NCI-H1105 treated with DMSO at 0.1 percent for 48 hours (cell line): Measurements from ENCODE around the gene KANK4.

Source experiments
- DNase-seq: peaks from one replicate; lab custom pipeline; 2025; lab: John Stamatoyannopoulos, UW

Gene KANK4

DNA sequence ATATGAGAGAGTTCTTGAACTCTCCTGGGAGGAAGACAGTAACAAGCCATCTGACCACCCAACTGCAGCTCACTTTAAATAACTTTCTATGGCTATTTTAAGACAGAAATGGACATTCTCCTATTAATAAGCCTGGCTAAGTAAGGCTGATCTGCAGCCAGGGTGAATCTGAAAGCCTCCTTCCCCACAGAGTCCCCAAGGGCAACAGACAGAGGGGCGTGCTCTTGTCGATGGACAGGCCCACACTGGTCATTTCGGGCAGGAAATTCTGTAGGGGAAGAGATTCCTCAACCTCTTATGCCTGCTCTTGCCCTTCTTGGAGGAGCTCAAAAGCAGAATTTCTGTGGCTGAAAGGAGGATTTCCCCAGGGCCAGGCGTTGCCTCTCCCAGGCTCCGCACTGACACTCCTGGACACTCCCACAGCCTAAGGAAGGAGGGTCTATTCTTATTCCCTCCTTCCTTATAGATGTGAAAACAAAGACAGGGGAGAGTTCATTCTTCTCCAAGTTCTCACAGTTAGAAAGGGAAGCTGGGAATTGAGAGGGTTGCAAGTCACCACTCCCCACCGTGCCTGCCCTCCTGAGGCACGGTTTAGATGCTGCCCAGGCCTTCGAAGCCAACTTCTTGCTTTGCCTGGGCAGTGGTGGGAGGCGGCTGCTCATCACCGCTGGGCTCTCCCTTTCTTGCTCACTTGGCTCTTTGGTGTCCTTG is 17.9 kb upstream of the KANK4 start:
- no peak for DNase-seq

DNA sequence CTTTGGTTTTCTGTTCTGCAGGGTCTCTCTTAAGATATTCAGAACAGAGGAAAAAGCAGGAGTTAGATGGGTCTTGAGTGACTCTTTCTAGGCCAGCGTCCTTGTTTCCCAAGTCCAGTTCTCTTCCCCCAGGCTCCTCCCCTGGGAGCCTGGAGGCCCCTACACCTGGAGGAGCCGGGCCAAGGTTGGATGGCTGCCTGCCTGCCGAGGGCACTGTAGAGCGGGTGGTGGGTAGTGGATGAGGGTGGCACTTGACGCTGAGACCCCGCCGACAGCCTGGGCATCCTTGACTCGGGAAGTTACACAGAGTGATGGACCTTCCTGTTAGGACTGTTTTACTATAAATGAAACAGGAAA is 17.4 kb upstream of the KANK4 start:
- no peak for DNase-seq

DNA sequence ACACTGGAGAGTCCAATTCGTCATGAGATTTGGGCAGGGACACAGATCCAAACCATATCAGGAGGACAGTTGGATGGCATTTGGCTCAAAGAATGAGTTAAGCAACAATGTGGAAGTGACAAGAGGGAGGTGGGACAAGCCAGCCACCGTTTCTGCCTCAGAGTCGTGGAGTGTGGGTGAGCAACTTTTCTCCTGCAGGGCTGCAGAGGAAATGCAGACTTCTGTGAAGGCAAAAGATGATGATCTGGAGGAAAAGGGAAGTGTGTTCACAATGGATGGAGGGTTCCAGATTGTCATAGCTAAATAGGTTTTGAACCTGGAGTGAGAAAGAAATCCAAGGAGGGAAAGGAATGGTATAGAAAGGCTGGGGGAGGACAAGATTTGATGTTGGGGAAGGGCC is 16.4 kb upstream of the KANK4 start:
- DNase-seq, result no peak

DNA sequence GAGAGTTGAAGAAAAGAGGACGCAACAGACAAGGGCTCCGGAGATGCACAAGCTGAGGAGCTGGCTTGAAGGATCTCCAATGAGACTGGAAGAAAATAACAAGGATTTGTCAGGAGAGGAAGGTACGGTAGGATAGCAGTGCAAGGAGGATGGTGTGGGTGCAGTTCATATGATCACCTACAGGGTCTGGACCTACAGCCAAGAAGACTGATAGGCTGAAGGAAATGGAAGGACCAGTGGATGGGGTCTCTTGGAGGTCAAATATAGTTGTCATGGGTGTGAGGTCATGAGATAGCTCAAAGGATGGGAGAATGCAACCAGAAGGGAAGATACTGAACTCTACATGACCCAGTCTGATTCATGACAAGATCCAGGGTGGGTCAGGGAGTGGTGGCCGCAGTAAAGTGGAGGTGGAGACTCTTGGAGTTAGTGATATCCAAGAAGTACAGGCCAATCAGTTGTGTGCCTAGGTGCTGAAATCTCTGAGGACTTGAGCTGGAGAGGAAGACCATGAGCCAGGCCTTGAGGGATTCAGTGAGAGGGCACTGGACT is 15.3 kb upstream of the KANK4 start:
- no peak for DNase-seq

DNA sequence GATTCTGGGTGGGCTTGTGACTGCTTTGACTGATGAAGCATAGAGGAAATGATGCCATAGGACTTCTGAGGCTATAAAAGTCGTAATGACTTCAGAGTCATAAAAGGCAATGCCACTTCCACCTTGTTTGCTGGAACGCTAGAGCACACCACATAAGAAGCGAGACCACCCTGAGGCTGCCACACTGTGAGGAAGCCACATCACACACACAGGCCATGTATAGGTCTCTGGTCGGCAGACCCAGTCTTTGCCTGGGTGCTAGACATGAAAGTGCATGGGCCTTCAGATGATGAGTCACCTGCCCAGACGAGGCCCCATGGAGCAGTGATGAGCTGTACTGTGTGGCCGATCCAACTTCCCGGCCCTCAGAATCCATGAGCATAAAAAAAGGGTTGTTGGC is 14.2 kb upstream of the KANK4 start:
- DNase-seq, result no peak

DNA sequence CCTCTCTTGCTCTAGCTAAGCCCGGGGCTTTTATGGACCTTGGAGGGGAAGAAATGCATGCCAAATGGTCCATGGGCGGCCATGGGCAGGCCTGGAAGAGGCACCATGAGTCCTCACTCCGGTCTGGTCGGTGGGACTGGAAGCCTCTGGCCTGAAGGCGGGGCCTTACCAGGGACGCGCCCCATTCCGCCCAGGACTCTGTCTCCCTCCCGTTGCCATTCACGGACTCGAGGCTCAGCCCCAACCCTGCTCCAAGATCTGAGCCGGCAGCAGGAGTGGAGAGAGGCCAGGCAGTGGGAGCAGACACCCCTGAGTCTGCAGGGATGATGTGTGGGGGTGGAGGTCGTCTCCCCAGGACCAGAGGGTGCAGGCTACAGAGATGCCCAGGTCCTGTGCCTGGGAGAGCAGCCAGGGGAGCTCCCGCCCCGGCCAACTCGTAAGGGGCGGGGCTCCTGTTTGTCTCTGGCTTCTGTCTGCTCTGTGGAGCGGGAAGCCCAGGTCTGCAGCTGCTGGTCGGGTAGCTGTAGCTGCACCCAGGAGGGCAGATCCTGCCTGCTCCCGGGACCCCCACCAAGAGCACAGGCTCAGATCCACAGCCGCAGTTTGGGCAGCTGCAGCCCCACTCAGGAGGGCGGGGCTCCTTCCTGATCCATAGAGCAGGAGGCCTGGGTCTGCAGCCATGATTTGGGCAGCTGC is 8.3 kb upstream of the KANK4 start:
- DNase-seq, result no peak

DNA sequence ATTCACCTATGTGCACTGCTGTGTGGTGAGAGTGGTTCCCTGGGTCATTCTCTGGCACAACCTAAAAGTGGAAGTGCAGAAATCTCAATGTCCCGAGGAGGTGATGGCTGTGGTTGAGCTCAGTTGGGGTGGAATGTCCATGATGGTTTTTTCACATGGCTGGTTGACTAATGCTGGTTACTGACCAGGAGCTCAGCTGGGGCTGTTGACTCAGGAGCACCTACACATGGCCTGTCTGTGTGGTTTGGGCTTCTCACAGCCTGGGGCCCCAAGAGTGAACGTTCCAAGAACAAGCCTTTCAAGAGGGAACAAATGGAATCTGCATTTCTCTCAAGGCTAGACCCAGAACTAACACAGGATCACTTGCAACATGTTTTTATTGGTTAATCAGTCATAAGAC is 6.4 kb upstream of the KANK4 start:
- DNase-seq, result no peak

DNA sequence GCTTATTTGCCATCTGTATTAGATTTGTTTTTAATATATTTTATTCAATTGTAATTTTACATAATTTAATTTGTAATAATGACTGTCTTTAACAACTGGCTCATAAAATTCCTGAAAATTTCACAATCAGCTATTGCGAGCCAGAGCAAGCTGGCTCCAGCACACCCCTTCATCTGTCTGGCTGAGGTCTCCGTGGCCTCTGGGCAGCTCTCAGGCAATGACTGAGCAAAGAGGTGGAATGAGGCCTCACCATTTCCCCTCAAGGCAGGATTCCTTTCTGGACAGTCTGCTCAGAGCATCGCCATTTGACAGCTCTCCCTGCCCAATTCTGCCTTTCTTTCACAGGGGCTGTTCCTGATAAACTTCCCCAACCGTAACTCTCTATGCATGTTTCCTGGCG is 5.8 kb upstream of the KANK4 start:
- DNase-seq, result no peak

DNA sequence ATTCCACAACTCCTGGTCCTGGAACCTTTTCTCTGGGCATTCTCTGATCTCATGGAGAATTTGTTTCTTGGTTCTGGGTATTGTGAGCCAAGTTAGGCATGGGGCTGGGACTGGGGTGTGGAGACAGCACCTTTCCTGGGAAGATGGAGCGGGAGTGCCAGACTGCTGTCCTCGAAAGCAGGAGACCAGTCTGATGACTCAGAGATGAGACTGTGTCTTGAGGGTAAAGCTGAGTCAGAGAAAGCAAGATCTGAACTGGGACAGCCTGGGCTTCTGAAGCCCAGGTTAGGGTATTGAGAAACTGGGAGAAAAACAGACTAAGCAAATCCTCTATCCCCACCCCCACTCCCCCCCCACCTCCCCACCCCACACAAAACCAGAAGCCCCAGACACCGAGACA is 2.2 kb upstream of the KANK4 start:
- no peak for DNase-seq

DNA sequence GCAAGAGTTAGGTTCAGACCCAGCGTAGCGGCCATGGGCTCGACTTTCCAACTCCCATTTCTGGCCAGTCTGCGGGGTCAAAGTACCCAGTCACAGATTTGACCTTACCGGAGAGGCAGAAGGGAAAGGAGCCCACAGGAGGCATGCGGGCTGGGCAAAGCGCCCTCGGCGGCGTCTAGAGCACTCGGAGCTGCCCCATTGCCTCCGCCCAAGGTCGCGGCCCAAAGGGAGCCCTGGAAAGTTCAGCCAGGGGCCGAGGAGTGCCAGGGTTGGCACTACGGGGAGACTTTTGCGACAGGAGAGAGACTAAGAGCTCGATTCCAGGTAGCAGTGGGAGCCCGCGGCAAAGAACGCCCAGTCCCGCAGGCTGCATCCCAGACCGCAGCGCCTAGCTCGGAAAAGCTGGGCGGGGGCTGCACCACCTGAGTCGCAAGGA is 896 bp downstream of the KANK4 start:
- no peak for DNase-seq

DNA sequence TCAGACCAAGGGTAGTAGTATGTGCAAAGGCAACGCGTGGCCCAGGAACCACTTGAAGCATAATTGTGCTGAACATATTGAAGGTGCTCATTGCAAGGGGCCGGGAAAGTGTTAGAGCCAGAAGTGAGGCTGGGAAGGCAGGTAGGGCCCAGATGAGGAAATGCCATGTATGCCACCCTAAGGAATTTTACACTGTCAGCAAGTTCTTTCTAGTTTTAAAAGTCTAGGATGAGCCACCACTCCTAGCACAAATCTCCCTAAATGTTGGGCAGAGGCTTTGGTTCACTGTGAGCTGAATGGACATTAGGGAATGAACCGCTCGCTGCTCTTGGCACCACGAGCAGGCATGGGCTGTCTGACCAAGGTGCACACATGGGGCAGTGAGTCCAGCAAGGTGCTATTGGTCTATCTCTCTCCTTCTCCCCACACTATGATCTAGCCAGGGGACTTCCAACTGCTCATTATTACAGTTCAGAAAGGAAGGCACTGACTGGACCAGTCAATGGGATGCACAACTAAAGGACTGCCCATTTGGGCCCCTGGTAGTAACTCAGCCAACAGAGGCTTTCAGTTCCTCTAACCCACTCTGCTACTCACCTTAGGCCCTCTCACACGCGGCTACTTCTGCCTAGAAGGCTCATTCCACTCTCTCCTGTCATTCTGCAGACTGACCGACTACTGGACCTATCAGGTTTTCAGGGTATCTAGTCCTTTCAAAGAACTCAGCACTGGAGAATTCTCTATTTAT is 2.0 kb downstream of the KANK4 start:
- no peak for DNase-seq

DNA sequence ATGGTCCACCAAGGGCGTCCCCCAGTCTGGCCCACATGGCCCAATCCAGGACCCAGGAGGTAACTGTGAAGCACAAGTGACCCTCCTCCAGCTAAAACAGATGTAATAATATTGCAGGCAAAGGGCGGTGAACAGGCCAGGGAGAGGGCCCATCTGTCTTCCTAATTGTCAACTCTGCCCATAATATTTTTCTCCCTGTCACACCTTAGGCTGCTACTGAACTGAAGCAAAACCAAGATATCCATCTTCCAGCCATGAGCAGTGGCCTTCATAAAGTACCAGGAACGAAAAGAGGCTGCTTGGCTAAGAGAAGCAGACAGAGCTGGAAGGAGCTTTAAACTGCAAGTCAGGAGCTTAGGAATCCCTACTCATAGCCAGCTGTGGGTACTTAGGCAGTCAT is 3.1 kb downstream of the KANK4 start:
- DNase-seq, result no peak

DNA sequence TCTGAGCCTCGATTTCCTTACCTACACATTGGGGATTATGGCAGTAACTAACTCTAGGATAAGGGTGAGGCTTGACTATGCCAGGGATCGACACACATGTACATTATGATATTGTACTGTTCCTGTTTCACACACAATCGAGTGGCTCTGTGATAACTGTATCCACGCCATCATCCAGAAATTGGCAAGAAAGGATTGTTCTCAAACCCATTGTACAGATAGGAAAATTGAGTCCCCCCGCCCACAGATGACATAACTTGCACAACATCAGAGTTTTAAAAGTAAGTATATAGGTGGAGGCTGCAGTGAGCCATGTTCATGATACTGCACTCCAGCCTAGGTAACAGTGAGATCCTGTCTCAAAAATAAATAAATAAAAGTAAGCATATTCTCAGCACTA is 3.8 kb downstream of the KANK4 start:
- no peak for DNase-seq

DNA sequence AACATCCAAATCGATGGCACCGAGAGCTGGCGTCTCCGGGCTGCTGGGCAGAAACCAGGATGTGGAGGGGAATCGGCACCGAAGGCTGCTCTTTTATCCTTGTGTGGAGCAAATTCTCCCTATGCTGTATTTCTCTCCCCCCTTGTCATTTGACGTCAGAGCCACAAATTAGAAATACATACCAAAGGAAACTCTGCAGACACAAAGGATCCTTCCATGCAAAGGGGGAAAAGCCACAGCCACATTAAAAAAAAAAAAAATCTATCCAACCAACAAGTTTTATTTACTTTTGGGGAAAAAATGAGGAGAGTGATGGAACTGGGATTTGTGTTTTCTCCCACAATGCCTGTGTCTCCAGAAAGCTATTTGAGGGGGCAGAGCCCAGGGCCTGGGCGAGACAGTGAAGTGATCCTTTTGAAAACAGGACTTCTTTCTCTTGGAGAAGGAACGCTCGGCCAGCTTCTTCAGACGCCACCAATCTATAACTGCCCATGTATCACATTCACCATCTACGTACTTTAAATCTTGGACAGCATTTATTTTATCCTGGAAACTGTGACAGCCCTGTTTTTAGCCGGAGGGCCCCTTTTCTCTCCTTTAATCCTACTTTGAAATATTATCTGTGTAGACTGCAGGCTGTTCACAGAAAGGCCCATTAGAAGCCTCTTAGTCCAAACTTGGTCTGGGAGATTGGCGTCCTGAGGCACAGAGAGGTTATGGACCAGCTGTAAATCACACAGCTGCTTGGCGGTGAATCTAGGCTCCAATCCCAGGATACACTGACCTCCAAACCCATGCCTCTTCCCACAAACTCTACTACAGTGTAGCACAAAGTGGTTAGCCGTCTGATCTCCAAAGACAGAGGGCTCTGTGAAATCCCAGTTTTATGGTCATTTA is 4.5 kb downstream of the KANK4 start:
- DNase-seq, result no peak

DNA sequence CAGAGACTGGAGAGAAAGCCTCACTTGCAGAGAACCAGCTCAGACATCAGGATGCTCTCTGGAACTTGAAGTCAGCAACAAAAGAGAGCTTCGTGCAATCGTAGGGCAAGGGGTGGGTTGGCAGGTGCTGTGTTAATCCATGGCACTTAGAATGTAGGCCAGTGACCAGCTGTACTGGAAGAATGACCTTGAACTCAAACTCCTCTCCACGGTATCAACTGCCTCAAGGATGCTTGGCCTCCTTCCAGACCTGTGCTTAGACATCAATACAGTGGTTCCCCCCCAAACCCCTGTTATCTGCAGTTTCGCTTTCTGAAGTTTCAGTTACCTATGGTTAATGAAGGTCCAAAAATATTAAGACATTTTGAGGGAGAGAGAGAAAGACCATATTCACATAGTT is 6.5 kb downstream of the KANK4 start:
- peak; percentile 28 for DNase-seq

DNA sequence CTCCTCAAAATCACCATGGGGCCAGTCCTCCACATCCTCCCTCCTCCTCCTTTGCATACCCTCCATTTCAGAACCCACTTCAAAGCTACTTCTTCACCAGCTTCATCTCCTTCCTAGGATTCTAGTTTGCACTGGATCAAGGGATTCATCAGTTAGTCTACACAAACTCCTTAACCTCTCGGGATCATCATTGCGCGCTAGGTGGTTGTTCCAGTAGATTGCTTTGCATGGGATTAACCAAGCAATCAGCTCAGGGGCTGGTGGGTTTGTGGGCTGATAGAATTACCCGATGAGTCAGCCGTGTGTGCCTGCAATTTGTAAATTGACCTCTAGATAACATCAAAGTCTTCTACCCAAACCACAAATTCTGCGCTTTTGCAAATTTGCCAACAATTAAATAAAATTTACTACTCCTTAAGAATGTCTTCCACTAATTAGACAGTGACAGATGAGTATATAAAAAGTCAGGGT is 7.7 kb downstream of the KANK4 start:
- DNase-seq, result no peak

DNA sequence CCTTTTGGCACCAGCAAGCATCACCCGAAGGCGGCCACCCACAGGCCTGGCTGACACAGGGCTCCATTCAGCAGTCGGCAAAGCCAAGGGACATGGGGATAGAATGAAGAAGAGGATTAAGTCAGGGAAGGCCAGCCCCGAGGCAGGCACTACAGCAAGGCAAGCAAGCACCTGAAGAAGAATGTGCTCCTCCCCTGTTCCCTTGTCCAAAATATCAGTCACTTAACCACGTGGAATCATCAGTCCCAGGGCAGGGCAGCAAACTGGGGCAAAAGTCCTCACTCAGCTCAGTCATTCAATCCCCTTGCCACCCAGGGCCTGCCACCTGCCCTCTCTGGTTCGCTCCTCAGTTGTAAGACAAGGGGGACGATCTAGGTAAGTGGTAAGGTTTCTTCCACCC is 9.3 kb downstream of the KANK4 start:
- DNase-seq, result no peak

DNA sequence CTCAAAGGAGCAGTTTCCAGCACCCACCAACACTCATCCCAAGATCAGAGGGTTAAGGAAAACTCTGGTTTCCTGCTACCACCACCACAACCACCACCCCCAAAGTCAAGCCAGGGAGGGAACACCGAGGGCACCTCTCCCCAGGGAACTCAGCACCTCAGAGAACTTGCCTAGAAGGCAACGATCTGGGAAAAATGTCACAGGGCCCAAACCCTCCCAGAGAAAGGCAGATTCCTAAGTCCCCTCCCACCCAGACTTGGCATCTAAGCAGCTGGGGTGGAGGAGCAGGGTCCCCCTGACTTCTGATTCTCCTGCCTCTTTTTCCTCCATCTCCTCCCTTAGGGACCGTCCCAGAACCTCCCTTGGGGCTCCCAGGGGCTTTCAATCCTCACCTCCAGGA is 10.6 kb downstream of the KANK4 start:
- DNase-seq, result no peak

DNA sequence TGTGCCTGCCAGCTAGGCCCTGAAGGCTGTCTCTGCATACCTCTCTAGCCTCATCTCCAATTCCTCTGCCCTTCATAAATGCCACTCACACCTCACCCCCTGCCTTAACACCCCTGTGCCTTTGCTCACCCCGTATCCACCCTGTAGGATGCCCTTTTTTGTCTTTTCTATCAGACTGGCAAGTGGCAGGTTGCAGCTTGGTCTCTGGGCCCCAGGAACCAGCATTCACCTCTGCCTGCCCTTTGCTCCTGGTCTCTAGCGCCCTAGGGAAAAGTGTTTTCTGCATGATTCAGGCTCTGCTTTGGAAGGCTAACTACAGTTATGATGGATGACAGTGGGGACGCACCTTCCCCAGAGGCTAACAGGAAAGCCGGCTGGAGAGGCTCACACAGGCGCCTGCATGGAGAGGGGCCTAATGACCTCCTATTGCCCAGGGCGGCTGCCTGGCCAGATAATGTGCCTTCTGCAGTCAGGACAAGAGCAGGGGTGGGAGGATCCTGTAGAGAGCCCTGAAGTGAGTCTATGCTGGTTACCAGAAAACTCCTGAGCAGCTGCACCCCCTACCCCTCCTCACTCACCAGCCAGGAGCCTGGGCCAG is 11.2 kb downstream of the KANK4 start:
- DNase-seq, result no peak

DNA sequence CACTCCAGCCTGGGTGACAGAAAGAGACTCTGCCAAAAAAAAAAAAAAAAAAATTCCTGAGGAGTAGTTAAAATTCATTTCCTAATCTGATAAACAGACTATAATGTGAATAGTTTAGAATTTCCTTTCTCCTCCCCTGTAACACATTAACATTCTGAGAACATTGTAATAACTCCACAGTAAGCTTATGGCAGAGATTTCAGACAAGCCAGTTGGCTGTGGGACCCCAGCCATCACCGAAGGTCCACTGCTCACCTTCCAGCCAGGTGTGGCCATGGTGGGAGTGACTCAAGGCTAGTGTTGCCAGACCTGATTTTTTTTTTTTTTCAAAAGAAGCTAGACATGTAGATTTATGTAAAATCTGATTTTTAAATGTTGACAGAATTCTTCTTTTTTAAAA is 11.8 kb downstream of the KANK4 start:
- DNase-seq, result no peak

DNA sequence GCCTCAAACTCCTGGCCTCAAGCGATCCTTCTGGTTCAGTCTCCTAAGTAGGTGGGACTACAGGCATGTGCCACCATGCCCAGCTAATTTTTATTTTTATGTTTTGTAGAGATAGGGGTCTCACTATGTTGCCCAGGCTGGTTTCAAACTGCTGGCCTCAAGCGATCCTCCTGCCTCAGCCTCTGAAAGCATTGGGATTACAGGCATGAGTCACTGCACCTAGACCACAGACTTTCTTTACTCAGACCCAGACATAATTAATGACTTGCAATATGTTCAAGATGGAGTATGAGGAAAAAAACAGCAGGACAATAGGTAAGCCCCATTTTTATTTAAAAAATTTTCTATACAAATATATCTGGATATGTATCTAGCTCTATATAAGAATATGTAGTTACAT is 13.2 kb downstream of the KANK4 start:
- DNase-seq, result no peak
